Stimulated activated effector memory CD8-positive, alpha-beta T cell treated with anti-CD3 and anti-CD28 coated beads, Interleukin-12 subunit alpha, Interleukin-12 subunit beta, amount 100 ng/mL, for 72 hours (primary cell): ENCODE data around the gene PROX2.

ENCODE experiments used
- ATAC-seq: fragments of 150-1000 bp; cut with Tn5 transposase; 2 replicates; pipeline ENCODE4 v1.10.0; 2021
- DNase-seq, 2 donors: peaks; one replicate each; pipeline ENCODE4 v3.0.0; 2021 to 2022; ENCODE audit warnings: low spot score in 2 of 2
- H3K27ac Mint-ChIP-seq: one replicate; pipeline ENCODE4 v1.8.0; 2022; ENCODE audit warnings: mild to moderate bottlenecking, mixed read lengths
- H3K36me3 Mint-ChIP-seq: one replicate; pipeline ENCODE4 v1.8.0; 2022; ENCODE audit warnings: mild to moderate bottlenecking, mixed read lengths
- H3K4me1 Mint-ChIP-seq: one replicate; pipeline ENCODE4 v1.8.0; 2022; ENCODE audit warnings: mixed read lengths
- H3K4me3 Mint-ChIP-seq: one replicate; pipeline ENCODE4 v1.8.0; 2022; ENCODE audit warnings: mild to moderate bottlenecking, mixed read lengths
- H3K9me3 Mint-ChIP-seq: one replicate; pipeline ENCODE4 v1.8.0; 2022; ENCODE audit warnings: mixed read lengths

The PROX2 gene, protein sequence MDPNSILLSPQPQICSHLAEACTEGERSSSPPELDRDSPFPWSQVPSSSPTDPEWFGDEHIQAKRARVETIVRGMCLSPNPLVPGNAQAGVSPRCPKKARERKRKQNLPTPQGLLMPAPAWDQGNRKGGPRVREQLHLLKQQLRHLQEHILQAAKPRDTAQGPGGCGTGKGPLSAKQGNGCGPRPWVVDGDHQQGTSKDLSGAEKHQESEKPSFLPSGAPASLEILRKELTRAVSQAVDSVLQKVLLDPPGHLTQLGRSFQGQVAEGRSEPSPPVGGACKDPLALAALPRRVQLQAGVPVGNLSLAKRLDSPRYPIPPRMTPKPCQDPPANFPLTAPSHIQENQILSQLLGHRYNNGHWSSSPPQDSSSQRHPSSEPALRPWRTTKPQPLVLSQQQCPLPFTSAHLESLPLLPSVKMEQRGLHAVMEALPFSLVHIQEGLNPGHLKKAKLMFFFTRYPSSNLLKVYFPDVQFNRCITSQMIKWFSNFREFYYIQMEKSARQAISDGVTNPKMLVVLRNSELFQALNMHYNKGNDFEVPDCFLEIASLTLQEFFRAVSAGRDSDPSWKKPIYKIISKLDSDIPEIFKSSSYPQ

DNA sequence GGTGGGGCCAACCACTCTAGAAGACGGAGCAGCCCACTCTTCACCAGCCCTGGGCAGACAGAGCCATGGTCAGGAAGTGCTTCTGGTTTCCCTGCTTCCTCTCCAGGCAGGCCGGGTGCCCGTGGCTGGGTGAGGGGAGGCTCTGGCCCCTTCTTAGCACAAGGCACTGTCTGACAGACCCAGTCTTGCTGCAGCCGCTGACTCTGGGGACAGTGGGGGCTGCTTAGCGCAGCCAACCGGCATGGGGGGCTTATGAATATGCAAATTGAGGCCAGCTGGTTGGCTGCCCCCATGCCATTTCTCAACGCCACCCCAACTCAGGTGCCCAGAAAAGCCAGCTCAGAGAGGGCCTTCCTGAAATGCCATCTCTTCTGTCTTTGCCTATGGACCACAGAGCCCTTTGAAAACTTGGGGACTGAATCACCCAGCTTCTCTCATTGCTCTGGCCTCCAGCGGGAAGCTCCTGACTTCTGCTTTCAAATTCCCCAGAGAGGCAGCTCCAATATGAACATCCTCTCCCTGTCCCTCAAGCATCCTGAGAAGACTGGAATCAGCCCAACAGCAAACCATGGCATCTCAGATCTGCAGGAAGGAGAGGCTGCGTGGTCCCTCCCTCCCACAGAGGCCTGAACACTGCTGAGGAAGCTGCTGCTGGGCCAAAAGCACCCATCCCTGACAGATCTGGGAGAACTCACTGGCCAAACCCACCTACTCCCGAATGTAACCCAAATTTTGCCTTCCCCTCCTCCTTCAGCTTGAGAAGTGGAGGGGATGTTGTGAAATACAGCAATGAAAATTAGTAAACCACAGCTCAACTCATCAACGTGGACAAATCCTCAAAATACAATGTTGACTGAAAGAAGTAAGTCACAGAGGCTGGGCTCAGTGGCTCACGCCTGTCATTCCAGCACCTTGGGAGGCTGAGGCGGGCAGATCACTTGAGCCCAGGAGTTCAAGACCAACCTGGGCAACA, at the start of gene PROX2:
Gene PROX2 (minus strand): TSS at position 205 of the 973 bp plus-strand sequence. CDS start 12,311 bp downstream, outside the sequence.
- H3K4me1 Mint-ChIP-seq: peaks cover 37% of the 10 kb centered on the region
- H3K9me3 Mint-ChIP-seq: no peaks in the 10 kb centered on the region
- peak; percentile 79 for ATAC-seq
- H3K36me3 Mint-ChIP-seq: no peaks in the 10 kb centered on the region
- peak; percentile 26 to 71 for DNase-seq
- peak within 1 kb of the TSS; percentile 68 for H3K4me3 Mint-ChIP-seq
- peak within 1 kb of the TSS; percentile 95 for H3K27ac Mint-ChIP-seq

- no peak overlapping the region for H3K27ac Mint-ChIP-seq
- H3K36me3 Mint-ChIP-seq: no peaks in the 10 kb centered on the region
- ATAC-seq (no peak), DNase-seq (no peak)
- H3K9me3 Mint-ChIP-seq: no peaks in the 10 kb centered on the region
- H3K4me1 Mint-ChIP-seq: no peaks in the 10 kb centered on the region
- H3K4me3 Mint-ChIP-seq: no peak overlapping the region
Measured at GRCh38 chr14:74924061-74924460, 48.1 kb upstream of the PROX2 start.

GRCh38 chr14:74922752-74923401, 46.9 kb upstream of the PROX2 start, which contains the start of gene RPS6KL1:
RPS6KL1 (minus strand) TSS chr14:74923260; CDS start chr14:74921541, 1,719 bp downstream.
- Mint-ChIP-seq H3K36me3 (no peaks in the 10 kb centered on the region), H3K4me3 (peak within 1 kb of the TSS; percentile 34), H3K4me1 (no peaks in the 10 kb centered on the region), H3K9me3 (no peaks in the 10 kb centered on the region), H3K27ac (no peak within 1 kb of the TSS)
- DNase-seq (peak in 1 of 2 donors; percentile 65), ATAC-seq (peak; percentile 91)

GRCh38 chr14:74921987-74922751, 46.2 kb upstream of the PROX2 start:
- DNase-seq (no peak), ATAC-seq (no peak)
- Mint-ChIP-seq H3K4me3 (peak overlapping the region; percentile 34), H3K36me3 (no peaks in the 10 kb centered on the region), H3K9me3 (no peaks in the 10 kb centered on the region), H3K27ac (no peak overlapping the region), H3K4me1 (no peaks in the 10 kb centered on the region)

DNA sequence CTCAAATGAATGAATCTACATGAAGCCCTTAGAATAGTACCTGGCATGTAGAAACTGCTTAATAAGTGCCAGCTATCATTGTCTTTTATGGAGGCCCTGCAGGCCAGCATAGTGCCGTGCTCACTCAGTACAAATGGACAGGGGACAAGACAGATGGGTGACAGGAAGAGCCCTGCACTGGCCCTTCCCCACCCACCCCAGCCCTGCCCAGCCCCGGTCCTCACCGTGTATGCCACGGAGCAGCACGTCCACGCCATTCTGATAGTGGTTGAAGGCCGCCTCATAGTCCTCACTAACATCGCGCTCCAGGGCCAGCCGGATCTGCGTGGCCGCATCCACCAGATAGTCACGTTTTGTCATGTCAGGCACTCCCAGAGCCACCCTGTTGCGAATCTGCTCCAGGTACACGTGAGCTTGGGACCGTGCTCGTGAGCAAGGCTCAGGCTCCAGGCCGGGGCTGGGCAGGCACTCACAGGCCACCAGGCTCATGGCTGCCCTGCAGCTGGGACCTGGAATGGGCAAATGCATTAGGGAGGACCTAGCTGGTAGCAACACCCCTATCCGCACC, 45.2 kb upstream of the PROX2 start:
- no peak for ATAC-seq
- Mint-ChIP-seq H3K4me3 (no peak overlapping the region), H3K27ac (no peak overlapping the region)

GRCh38 chr14:74920281-74920680, 44.3 kb upstream of the PROX2 start:
- Mint-ChIP-seq H3K27ac (no peak overlapping the region), H3K9me3 (no peaks in the 10 kb centered on the region), H3K4me1 (no peaks in the 10 kb centered on the region), H3K36me3 (no peaks in the 10 kb centered on the region), H3K4me3 (no peak overlapping the region)
- DNase-seq (no peak), ATAC-seq (no peak)

More for the DNA sequence above, 45.2 kb upstream of the PROX2 start:
- Mint-ChIP-seq H3K9me3 (no peaks in the 10 kb centered on the region), H3K36me3 (no peaks in the 10 kb centered on the region), H3K4me1 (no peaks in the 10 kb centered on the region)
- DNase-seq: no peak

- no peaks in the 10 kb centered on the region for H3K36me3 Mint-ChIP-seq
- no peak for DNase-seq
- no peaks in the 10 kb centered on the region for H3K9me3 Mint-ChIP-seq
- no peaks in the 10 kb centered on the region for H3K4me1 Mint-ChIP-seq
- ATAC-seq: no peak
- H3K4me3 Mint-ChIP-seq: no peak overlapping the region
- H3K27ac Mint-ChIP-seq: no peak overlapping the region
Measured at GRCh38 chr14:74919421-74920165, 43.6 kb upstream of the PROX2 start.

- DNase-seq: no peak
- Mint-ChIP-seq H3K4me1 (no peaks in the 10 kb centered on the region), H3K36me3 (no peaks in the 10 kb centered on the region), H3K27ac (no peak overlapping the region), H3K9me3 (no peaks in the 10 kb centered on the region), H3K4me3 (no peak overlapping the region)
- ATAC-seq: no peak
Measured at GRCh38 chr14:74918380-74918779, 42.4 kb upstream of the PROX2 start.

GRCh38 chr14:74917646-74918081, 41.7 kb upstream of the PROX2 start:
- DNase-seq: no peak

DNA sequence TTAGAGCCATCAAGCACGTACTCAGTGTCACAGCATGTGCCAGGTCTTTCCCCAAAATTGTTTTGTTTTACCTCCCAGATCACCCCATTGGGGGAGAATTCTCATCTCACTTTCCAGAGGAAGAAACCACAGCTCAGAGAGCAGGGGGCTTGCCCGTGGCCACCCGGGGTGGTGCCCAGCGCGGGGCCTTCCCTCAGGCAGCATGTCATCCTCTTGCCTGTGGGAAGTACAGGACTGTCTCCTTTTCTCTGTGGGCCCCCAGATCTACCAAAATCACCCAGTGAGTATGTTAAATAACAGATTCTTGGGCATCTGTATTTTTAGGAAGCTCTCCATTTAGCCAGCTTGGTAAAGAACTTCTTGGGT, 41.2 kb upstream of the PROX2 start:
- DNase-seq: no peak
- Mint-ChIP-seq H3K36me3 (no peaks in the 10 kb centered on the region), H3K27ac (no peak overlapping the region), H3K4me3 (no peak overlapping the region), H3K4me1 (no peaks in the 10 kb centered on the region), H3K9me3 (no peaks in the 10 kb centered on the region)
- no peak for ATAC-seq

More at GRCh38 chr14:74917646-74918081, 41.7 kb upstream of the PROX2 start:
- H3K27ac Mint-ChIP-seq: no peak overlapping the region
- no peaks in the 10 kb centered on the region for H3K9me3 Mint-ChIP-seq
- no peak for ATAC-seq
- no peaks in the 10 kb centered on the region for H3K4me1 Mint-ChIP-seq
- no peak overlapping the region for H3K4me3 Mint-ChIP-seq
- H3K36me3 Mint-ChIP-seq: no peaks in the 10 kb centered on the region

GRCh38 chr14:74915826-74916225, 39.9 kb upstream of the PROX2 start:
- no peaks in the 10 kb centered on the region for H3K4me1 Mint-ChIP-seq
- H3K27ac Mint-ChIP-seq: no peak overlapping the region
- H3K36me3 Mint-ChIP-seq: no peaks in the 10 kb centered on the region
- H3K4me3 Mint-ChIP-seq: no peak overlapping the region
- DNase-seq: no peak
- no peak for ATAC-seq
- H3K9me3 Mint-ChIP-seq: no peaks in the 10 kb centered on the region

- Mint-ChIP-seq H3K4me1 (no peaks in the 10 kb centered on the region), H3K9me3 (no peaks in the 10 kb centered on the region), H3K27ac (no peak overlapping the region), H3K4me3 (no peak overlapping the region), H3K36me3 (no peaks in the 10 kb centered on the region)
- ATAC-seq: no peak
- no peak for DNase-seq
Measured at GRCh38 chr14:74915426-74915825, 39.5 kb upstream of the PROX2 start.

- no peaks in the 10 kb centered on the region for H3K4me1 Mint-ChIP-seq
- H3K36me3 Mint-ChIP-seq: no peaks in the 10 kb centered on the region
- ATAC-seq (no peak), DNase-seq (no peak)
- H3K27ac Mint-ChIP-seq: no peak overlapping the region
- H3K4me3 Mint-ChIP-seq: no peak overlapping the region
- H3K9me3 Mint-ChIP-seq: no peaks in the 10 kb centered on the region
Measured at GRCh38 chr14:74913986-74914573, 38.1 kb upstream of the PROX2 start.
